ENCODE results near the gene F8. TPM values are rescaled to one million over a fixed set of nuclear protein-coding genes. Genes with fewer than 3 reads are reported as not detected.
"Not testable (repeated sequence)": the region's sequence is repeated elsewhere in the genome, so short reads cannot be mapped to it uniquely, and the experiment has no call there.

The F8 gene
- polyA plus RNA-seq, 1 donor = 13.0 TPM

DNA sequence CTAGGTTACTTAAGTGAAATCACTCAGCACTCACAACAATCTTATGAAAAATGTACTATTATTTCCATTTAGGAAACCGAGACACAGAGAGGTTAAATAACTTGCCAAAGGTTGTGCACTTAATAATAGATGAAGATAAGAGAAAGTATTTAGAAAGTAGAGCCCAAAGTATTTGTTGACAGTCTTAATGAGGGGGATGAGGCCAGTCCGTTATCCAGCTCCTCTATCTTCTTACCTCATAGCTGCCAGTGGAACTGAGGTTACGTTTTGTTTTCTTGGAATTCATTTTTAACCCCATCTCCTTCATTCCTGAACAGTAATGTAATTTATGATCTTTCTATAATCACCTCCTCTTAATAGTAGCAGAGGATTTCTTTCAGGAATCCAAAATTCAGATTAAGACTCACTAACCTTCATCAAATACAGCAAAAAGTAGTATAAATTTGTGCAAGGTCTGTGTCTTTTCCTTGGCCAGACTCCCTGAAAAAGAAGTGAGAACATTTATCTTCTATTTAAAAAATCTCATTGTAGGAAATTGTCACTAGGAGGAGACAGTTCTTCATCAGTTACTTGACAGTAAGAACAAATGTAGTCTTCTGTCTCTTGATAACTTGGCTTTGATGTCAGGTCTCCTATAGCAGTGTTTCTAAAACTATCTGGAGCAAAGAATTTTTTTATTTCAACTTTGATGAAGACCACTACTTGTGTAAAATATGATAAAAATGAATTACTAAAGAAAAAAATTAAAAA lies 35.5 kb downstream of the F8 start:
- DNase-seq = no peak

DNA sequence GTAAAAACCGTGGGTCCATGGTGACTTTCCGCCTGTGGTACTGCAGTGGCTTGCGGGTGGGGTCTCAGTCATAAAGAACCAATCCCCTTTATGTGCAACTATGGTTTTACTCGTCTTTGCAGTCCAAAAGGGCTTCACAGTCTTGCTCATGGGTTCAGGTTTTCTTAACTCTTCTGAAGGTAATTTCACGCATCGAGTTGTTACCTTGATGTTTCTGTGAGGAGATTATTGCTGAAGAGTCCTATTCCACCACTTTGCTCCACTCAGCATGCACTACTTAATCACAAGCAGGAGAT lies 41.5 kb downstream of the F8 start:
- DNase-seq = no peak

- DNase-seq = peak; percentile 58
Observed at GRCh38 chrX:154980330-154981115, 42.0 kb downstream of the F8 start.

DNA sequence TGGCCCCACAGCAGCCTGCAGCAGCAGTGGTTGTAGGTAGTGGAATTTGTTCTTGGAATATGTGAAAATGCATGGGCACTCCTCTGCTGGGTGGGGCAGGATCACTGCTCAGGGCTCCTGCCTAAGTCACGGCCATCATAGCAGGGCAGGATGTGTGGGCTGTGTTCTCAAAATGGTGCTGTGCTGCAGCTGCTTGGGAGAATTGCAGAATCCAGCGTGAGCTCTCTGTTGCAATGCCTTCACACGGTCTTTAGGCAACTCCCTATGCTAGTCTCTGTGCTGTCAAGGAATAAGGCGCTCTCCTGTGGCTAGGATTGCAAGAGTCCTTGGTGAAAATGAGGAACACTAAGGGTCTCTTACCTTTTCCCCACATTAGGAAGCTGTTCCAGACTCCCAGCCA lies 42.9 kb downstream of the F8 start:
- DNase-seq = no peak

DNA sequence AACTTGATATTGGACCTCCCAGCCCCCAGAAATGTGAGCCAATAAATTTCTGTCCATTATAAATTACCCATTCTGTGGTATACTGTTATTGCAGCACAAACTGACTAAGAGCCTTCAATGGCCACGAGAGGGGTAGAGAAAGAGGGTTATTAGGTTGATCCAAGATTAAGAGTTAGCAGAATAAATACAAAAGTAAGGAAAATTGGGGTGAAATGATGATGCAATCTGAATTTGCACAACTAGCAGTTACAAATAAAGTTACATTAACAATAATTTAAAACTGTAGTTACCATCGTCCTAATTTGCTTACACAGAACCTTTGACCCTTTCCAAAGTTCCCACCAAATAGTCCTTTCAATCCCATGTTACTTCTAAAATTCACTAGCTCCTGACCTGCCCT lies 54.2 kb downstream of the F8 start:
- no peak for DNase-seq

DNA sequence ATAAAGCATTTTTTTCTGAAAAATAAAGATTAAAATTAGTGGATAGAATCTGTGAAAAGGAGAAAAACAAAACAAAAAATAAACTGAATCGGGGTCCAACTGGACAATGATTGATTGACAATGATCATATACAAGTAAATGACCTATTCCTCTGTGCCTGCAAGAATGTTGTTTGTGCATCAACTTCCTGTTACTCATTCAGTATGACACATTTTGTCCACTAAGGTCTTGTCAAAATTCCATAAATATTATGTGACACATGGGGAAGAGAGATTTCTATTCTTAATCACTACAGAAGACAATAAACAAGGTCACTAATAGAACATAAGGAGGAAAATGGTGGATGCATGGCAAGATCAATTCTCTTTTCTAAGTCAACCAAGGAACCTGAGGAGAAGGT lies 54.9 kb downstream of the F8 start:
- no peak for DNase-seq

GRCh38 chrX:154961947-154962346 lies 60.6 kb downstream of the F8 start:
- DNase-seq = no peak

DNA sequence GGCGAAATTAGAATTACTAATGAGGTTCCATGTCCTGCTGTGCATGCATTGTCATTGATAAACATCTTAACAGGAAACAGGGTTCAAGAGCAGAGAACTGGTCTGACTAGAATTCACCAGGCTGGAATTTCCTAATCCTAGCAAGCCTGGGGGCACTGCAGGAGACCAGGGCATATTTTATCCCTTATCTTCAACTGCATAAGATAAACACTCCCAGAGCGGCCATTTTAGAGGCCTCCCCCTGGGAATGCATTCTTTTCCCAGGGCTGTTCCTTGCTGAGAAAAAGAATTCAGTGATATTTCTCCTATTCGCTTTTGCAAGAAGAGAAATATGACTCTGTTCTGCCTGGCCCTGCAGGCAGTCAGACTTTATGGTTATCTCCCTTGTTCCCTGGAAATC lies 66.7 kb downstream of the F8 start:
- DNase-seq = not testable (repeated sequence)

DNA sequence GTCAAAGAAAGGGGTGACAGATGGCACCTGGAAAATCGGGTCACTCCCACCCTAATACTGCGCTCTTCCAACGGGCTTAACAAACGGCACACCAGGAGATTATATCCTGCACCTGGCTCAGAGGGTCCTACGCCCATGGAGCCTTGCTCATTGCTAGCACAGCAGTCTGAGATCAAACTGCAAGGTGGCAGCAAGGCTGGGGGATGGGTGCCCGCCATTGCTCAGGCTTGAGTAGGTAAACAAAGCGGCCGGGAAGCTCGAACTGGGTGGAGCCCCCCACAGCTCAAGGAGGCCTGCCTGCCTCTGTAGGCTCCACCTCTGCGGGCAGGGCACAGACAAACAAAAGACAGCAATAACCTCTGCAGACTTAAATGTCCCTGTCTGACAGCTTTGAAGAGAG lies 83.3 kb downstream of the F8 start:
- not testable (repeated sequence) for DNase-seq

- DNase-seq = not testable (repeated sequence)
Observed at GRCh38 chrX:154924771-154925170, 97.8 kb downstream of the F8 start.

DNA sequence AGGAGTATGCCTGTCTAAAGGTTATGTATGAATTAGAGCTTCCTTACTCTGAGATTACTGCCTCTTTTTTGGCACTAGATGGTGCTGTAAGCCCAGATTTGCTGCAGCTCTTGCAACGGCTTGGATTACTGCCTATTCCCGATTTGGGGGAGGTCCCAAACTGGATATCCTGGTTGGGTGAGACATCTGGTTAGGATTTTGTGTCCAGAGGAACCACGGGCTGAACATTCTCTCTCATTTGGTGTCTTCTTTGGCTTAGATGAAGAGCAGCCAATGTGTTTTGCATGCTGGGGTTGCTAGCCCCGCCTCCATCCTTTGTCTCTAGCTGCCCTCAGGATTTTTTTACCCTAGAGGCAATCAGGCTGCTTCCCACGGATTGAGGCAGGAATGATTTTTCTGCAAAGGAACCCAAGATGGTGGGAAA lies 104.5 kb downstream of the F8 start:
- DNase-seq = peak; percentile 71

- DNase-seq = no peak
Observed at GRCh38 chrX:154914052-154914451, 108.5 kb downstream of the F8 start.

GRCh38 chrX:154910528-154910927 lies 112.0 kb downstream of the F8 start:
- not testable (repeated sequence) for DNase-seq

DNA sequence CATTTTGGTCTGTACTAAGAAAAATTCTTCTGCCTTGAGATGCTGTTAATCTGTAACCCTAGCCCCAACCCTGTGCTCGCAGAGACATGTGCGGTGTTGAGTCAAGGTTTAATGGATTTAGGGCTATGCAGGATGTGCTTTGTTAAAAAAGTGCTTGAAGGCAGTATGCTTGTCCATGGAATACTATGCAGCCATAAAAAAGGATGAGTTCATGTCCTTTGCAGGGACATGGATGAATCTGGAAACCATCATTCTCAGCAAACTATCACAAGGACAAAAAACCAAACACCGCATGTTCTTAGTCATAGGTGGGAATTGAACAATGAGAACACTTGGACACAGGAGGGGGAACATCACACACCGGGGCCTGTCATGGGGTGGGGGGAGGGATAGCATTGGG lies 112.5 kb downstream of the F8 start:
- DNase-seq = not testable (repeated sequence)

DNA sequence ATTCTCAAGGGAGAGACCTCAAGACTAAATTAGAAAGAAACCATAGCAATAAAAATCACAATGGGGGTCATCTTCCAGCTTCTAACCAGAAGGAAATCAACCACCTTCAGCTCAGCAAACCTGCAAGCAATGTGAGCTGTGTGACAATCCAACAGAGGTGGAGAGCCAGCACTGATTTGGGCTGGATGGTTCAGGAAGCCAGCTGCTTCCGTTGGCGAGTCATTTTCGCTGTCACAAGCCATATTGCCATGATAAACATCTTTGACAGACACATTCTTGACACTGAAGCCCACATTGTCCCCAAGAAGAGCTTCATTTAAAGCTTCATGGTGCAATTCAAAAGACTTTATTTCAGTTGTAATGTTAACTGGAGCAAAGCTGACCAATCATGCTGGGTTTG lies 113.7 kb downstream of the F8 start:
- no peak for DNase-seq

DNA sequence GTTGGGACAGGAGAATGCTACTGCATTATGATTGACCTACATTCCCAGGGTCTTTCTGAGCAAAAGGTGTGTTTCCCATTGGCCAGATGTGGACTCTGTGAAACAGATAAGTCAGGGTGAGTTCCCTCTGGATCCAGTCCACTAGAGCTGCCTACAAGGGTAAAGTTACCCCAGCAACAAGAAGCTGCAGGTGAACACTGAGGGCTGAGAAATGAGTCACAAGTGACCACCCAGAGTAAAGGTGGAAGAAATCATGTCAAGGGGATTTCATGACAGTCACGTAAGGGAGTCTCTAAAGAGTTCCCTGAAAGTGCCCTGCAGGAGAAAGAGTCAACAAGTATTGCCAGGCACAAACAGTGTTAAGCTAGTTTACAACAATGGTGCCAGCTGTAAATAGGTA lies 120.1 kb downstream of the F8 start:
- DNase-seq = no peak

DNA sequence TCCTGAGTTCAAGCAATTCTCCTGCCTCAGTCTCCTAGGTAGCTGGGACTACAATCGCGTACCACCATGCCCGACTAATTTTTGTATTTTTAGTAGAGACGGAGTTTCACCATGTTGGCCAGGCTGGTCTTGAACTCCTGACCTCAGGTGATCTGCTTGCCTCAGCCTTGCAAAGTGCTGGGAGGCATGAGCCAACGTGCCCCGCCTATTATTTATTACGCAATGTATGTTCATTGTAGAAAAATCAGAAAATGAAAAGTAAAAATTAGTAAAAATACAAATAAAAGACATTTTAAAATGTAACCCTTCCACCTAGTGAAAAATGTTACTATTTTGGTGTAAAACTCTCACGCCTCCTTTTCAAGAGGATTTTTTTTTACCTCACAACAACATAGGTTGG lies 122.2 kb downstream of the F8 start:
- DNase-seq = no peak

DNA sequence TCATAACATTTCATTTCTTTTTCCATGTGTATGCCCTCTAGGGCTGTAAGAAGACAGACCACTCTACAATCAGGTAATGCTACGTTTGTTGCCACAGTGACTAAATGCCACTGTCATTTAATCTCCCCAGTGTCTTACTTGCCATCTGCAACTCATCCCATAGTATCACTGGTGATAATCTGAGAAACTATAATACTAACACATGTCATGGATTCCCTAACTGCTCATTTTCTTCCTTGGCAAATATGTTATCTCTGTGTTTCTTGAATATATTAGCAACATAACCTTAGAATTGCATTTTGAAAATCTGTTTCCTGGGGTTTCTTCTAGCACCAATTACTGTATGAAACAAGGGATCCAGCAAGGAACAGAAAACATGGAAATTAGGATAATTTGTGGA lies 130.2 kb downstream of the F8 start:
- DNase-seq = no peak

GRCh38 chrX:154890990-154891639 lies 131.4 kb downstream of the F8 start:
- DNase-seq = no peak

GRCh38 chrX:154886789-154887221 lies 135.7 kb downstream of the F8 start:
- DNase-seq = not testable (repeated sequence)

DNA sequence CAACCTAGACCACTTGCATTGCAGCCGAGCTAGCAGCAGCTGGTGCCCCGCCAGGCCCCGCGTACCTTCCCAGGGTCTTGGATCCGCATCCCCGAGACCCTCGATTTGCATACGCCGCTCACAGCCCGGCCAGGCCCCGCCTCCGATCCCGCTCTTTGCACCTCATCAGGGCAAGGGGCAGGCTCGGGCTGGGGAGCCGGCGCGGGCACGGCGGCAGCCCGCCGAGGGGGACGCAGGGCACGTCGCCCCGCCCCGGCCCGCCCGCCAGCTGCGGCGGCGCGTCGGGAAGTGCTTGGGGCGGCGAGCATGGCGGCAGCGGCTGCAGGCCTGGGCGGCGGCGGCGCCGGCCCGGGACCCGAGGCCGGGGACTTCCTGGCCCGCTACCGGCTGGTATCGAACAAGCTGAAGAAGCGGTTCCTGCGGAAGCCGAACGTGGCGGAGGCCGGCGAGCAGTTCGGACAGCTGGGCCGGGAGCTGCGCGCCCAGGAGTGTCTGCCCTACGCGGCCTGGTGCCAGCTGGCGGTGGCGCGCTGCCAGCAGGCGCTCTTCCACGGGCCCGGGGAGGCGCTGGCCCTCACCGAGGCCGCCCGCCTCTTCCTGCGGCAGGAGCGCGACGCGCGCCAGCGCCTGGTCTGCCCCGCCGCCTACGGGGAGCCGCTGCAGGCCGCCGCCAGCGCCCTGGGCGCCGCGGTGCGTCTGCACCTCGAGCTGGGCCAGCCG lies 136.3 kb downstream of the F8 start, which contains the start of gene F8A1:
Gene F8A1, plus strand, starts transcription at position 287 of the 720 bp plus-strand sequence. Its CDS starts 20 bp downstream, at position 307.
- not testable (repeated sequence) for DNase-seq

GRCh38 chrX:154885549-154885948 lies 137.0 kb downstream of the F8 start:
- not testable (repeated sequence) for DNase-seq

Data from left kidney (tissue), 2 donors.